ENCODE data around the gene SEC14L5. TPM values are rescaled to one million over a fixed set of nuclear protein-coding genes. Genes with fewer than 3 reads are reported as not detected.

The SEC14L5 gene
- total RNA-seq, 1 donor: under 0.01 TPM

DNA sequence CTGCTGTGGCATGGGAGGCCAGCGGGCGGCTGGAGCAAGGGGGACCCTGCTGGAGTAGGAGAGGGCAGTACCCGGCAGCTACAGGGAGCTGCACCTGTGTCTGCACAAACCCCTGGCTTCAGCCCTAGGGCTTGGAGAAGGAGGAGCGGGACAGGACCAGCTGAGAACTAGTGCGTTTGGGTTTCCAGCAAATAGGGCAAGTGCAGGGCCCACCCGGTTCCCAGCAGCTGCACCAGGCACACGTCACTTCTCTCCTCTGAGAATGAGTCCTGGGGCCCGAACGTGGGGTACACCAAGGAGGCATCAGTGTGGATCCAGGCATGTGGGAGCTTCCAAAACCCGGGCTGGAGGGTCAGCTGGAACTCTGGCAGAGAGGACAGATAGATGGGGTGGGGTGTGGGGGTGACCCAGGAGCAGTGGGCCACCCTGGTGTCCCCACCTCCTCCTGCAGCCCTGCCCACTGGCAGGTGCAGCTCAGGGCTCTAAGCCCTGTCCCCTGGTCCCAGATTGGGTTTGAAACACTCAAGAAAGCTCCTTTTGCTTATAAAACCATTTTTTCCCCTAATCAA is 102.0 kb downstream of the SEC14L5 start:
- H3K4me3 ChIP-seq (ENCODE audit: insufficient read depth, low read length): no peak overlapping the region
- H3K27me3 ChIP-seq (ENCODE audit: insufficient read depth, low read length): peaks cover 25% of the 10 kb centered on the region
- H3K9me3 ChIP-seq (ENCODE audit: low read depth, low read length): no peaks in the 10 kb centered on the region
- no peak for DNase-seq (ENCODE audit: insufficient read length, low spot score, missing footprints)
- H3K27ac ChIP-seq (ENCODE audit: low read depth, low read length): no peak overlapping the region
- TF ChIP-seq CTCF (IDR thresholded peaks at IDR 0.05; ENCODE audit: extremely low read depth, low read depth, low read length): no peak
- H4K20me1 ChIP-seq (ENCODE audit: insufficient read depth, low read length): no peaks in the 10 kb centered on the region
- H3K4me2 ChIP-seq (ENCODE audit: insufficient read depth, low read length): no peak overlapping the region
- no peaks in the 10 kb centered on the region for H3K4me1 ChIP-seq (ENCODE audit: insufficient read depth, low read length)
- H3K36me3 ChIP-seq (ENCODE audit: insufficient read depth, low read length): no peaks in the 10 kb centered on the region
- H2AFZ ChIP-seq (ENCODE audit: low read length): no peak overlapping the region
- H3K79me2 ChIP-seq (ENCODE audit: insufficient read depth, low read length): no peaks in the 10 kb centered on the region

DNA sequence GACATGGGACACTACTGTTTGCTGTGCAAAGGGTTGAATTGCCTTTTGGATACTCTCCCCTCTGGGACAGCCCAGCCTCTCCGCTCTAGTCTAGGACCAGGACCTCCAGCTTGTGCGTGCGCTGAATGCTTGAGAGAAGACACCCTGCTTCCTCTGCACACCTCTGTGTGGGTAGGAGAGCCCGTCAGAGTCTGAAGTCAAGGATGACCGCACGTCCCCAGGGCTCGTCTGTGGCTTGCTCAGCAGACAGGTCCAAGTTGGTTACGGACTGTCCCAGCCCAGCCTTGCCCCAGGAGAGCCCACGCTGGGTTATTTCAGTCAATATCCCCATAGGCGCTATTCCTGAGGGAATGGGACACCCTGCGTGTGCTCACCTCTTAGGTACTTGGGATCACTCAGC is 103.9 kb downstream of the SEC14L5 start:
- no peak for DNase-seq (ENCODE audit: insufficient read length, low spot score, missing footprints)
- no peaks in the 10 kb centered on the region for H3K9me3 ChIP-seq (ENCODE audit: low read depth, low read length)
- no peak overlapping the region for H2AFZ ChIP-seq (ENCODE audit: low read length)
- H3K4me3 ChIP-seq (ENCODE audit: insufficient read depth, low read length): no peak overlapping the region
- no peaks in the 10 kb centered on the region for H3K79me2 ChIP-seq (ENCODE audit: insufficient read depth, low read length)
- H3K36me3 ChIP-seq (ENCODE audit: insufficient read depth, low read length): no peaks in the 10 kb centered on the region
- H3K27ac ChIP-seq (ENCODE audit: low read depth, low read length): no peak overlapping the region
- no peaks in the 10 kb centered on the region for H3K4me1 ChIP-seq (ENCODE audit: insufficient read depth, low read length)
- H3K27me3 ChIP-seq (ENCODE audit: insufficient read depth, low read length): peaks cover 32% of the 10 kb centered on the region
- no peak overlapping the region for H3K4me2 ChIP-seq (ENCODE audit: insufficient read depth, low read length)
- H4K20me1 ChIP-seq (ENCODE audit: insufficient read depth, low read length): no peaks in the 10 kb centered on the region
- no peak for TF ChIP-seq CTCF (IDR thresholded peaks at IDR 0.05; ENCODE audit: extremely low read depth, low read depth, low read length)

- H3K4me2 ChIP-seq (ENCODE audit: insufficient read depth, low read length): no peak overlapping the region
- no peak for DNase-seq (ENCODE audit: insufficient read length, low spot score, missing footprints)
- H3K9me3 ChIP-seq (ENCODE audit: low read depth, low read length): no peaks in the 10 kb centered on the region
- no peaks in the 10 kb centered on the region for H3K4me1 ChIP-seq (ENCODE audit: insufficient read depth, low read length)
- H3K4me3 ChIP-seq (ENCODE audit: insufficient read depth, low read length): no peak overlapping the region
- TF ChIP-seq CTCF (IDR thresholded peaks at IDR 0.05; ENCODE audit: extremely low read depth, low read depth, low read length): peak; percentile 5
- peaks cover 36% of the 10 kb centered on the region for H3K27me3 ChIP-seq (ENCODE audit: insufficient read depth, low read length)
- no peak overlapping the region for H2AFZ ChIP-seq (ENCODE audit: low read length)
- H3K36me3 ChIP-seq (ENCODE audit: insufficient read depth, low read length): no peaks in the 10 kb centered on the region
- no peaks in the 10 kb centered on the region for H4K20me1 ChIP-seq (ENCODE audit: insufficient read depth, low read length)
- H3K27ac ChIP-seq (ENCODE audit: low read depth, low read length): no peak overlapping the region
- no peaks in the 10 kb centered on the region for H3K79me2 ChIP-seq (ENCODE audit: insufficient read depth, low read length)
These were observed 104.9 kb downstream of the SEC14L5 start for GRCh38 chr16:5062790-5063765.

- peaks cover 36% of the 10 kb centered on the region for H3K27me3 ChIP-seq (ENCODE audit: insufficient read depth, low read length)
- H3K9me3 ChIP-seq (ENCODE audit: low read depth, low read length): no peaks in the 10 kb centered on the region
- H3K4me3 ChIP-seq (ENCODE audit: insufficient read depth, low read length): no peak overlapping the region
- H3K79me2 ChIP-seq (ENCODE audit: insufficient read depth, low read length): no peaks in the 10 kb centered on the region
- H3K36me3 ChIP-seq (ENCODE audit: insufficient read depth, low read length): no peaks in the 10 kb centered on the region
- no peak for DNase-seq (ENCODE audit: insufficient read length, low spot score, missing footprints)
- no peak overlapping the region for H3K27ac ChIP-seq (ENCODE audit: low read depth, low read length)
- H2AFZ ChIP-seq (ENCODE audit: low read length): no peak overlapping the region
- no peak overlapping the region for H3K4me2 ChIP-seq (ENCODE audit: insufficient read depth, low read length)
- H4K20me1 ChIP-seq (ENCODE audit: insufficient read depth, low read length): no peaks in the 10 kb centered on the region
- no peaks in the 10 kb centered on the region for H3K4me1 ChIP-seq (ENCODE audit: insufficient read depth, low read length)
- TF ChIP-seq CTCF (IDR thresholded peaks at IDR 0.05; ENCODE audit: extremely low read depth, low read depth, low read length): no peak
These were observed 106.8 kb downstream of the SEC14L5 start for GRCh38 chr16:5064915-5065314.

Measured in osteoblast (primary cell).